Thyroid gland (tissue), 4 donors: Measurements from ENCODE around the gene LRRC8B.

Experiments
- POLR2A ChIP-seq, 2 donors: fragments of 450-650 bp; IDR thresholded peaks; one replicate each; pipeline ENCODE4 v1.6.1; 2017; ENCODE audit warnings: antibody characterized with exemption in 2 of 2, mild to moderate bottlenecking in 2 of 2, moderate library complexity in 1 of 2
- TF ChIP-seq, protein P1 (sequence below), 6 experiments: fragments of 200-600 bp in 3 of 6; fragments of 450-650 bp in 3 of 6; sonication (generic) in 3 of 6; IDR thresholded peaks; one replicate each; pipeline ENCODE4 v1.5.1; 2016 to 2019; ENCODE audit warnings: antibody characterized with exemption in 6 of 6, mild to moderate bottlenecking in 2 of 6, inconsistent platforms in 1 of 6, moderate library complexity in 1 of 6

DNA sequence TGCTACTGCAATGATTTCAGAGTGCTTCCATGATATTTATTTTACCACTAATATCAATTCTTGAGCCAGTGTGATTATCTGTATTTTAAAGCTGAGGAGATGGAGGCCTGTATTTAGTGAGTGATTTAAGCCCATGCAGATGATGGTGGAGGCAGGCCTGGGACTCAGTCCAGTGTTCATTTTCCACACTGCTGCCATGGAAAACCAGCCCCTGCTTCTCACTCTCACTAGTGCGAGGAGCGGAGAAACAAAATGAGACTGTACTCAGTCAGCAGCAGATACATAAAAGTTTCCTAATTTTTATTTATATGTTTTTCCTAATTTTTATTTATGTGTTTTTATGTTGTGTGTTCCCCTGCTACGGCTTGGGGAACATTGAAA lies 32.8 kb downstream of the LRRC8B start:
- TF ChIP-seq, protein P1, sequence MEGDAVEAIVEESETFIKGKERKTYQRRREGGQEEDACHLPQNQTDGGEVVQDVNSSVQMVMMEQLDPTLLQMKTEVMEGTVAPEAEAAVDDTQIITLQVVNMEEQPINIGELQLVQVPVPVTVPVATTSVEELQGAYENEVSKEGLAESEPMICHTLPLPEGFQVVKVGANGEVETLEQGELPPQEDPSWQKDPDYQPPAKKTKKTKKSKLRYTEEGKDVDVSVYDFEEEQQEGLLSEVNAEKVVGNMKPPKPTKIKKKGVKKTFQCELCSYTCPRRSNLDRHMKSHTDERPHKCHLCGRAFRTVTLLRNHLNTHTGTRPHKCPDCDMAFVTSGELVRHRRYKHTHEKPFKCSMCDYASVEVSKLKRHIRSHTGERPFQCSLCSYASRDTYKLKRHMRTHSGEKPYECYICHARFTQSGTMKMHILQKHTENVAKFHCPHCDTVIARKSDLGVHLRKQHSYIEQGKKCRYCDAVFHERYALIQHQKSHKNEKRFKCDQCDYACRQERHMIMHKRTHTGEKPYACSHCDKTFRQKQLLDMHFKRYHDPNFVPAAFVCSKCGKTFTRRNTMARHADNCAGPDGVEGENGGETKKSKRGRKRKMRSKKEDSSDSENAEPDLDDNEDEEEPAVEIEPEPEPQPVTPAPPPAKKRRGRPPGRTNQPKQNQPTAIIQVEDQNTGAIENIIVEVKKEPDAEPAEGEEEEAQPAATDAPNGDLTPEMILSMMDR (IDR thresholded peaks at IDR 0.05), result no peak
- TF ChIP-seq POLR2A (IDR thresholded peaks at IDR 0.05), result no peak
